Astrocyte of the spinal cord (primary cell): ENCODE measurements around the gene CD48.

ENCODE experiments used
- DNase-seq: peaks from one replicate; pipeline ENCODE4 v3.0.0; 2011; ENCODE audit warnings: low read depth, low spot score
- H3K4me3 ChIP-seq: 2 replicates; pipeline ENCODE4 v1.5.1; 2011; ENCODE audit warnings: low read depth, mild to moderate bottlenecking, low read length, moderate library complexity
- in situ Hi-C: cut with HindIII; loops from 2 replicates; pipeline ENCODE4 v1.10.0; 2017; ENCODE audit warnings: low sequenced_read_pairs
- TF ChIP-seq, protein P1 (sequence below): IDR thresholded peaks from 2 replicates; pipeline ENCODE4 v1.5.1; 2012; ENCODE audit warnings: low read depth, mild to moderate bottlenecking, low read length, inconsistent platforms

Gene CD48

DNA sequence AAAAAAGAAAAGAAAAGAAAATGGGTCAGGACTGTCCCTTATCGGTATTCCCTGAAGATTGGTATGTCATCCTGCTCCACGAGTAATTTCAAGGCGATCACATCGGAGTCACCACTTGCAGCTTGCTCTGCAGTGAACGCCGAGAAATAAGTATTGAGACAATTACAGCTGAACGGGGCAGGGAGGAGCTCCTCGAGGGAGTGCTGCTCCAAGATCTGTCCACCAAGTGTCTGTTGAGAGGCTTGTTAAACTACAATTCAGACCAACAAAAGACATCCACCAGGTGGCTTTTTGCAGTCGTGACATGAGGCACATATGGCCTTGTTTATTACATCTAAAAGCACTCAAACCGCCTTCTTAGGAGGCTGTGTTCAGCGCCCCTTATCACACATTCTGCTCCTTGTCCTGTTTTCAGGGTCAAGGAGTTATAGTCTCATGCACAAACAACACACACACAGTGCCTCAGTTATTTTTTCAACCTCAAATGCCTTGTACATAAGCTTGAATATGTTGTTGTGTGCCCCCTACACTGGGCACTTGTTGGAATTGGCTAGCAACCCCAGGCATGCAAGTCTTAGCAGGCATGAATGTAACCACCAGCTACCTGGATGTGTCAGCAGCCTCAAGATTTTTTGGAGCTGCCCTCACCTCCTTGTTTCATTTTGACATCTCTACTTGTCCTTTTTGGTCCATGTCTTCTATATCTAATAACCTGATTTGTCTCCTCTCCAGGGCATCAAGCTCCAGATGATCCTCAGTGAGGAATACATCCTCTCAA is 13.0 kb upstream of the CD48 start:
- H3K4me3 ChIP-seq, result no peak overlapping the region
- in situ Hi-C loops, result no loop called here
- DNase-seq, result no peak
- TF ChIP-seq, protein P1, sequence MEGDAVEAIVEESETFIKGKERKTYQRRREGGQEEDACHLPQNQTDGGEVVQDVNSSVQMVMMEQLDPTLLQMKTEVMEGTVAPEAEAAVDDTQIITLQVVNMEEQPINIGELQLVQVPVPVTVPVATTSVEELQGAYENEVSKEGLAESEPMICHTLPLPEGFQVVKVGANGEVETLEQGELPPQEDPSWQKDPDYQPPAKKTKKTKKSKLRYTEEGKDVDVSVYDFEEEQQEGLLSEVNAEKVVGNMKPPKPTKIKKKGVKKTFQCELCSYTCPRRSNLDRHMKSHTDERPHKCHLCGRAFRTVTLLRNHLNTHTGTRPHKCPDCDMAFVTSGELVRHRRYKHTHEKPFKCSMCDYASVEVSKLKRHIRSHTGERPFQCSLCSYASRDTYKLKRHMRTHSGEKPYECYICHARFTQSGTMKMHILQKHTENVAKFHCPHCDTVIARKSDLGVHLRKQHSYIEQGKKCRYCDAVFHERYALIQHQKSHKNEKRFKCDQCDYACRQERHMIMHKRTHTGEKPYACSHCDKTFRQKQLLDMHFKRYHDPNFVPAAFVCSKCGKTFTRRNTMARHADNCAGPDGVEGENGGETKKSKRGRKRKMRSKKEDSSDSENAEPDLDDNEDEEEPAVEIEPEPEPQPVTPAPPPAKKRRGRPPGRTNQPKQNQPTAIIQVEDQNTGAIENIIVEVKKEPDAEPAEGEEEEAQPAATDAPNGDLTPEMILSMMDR, result no peak

DNA sequence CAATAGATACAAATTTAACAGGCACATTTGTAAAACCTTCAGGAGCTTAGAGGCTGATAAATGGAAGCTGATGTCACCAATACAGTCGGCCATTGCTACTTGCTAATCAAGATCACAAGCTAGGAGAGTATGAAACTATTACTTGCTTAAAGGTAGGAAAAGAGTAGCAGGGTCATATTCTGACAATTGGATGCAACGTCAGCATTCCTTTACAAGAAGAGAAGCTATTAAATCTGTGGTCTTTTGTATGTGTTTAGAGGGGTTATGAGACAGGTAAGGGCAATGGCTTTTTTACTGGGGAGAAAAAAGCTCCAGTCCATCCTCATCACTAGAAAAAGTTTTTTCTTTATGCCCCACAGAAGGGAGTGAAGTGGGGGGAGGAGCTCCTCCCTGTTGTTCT is 11.7 kb upstream of the CD48 start:
- DNase-seq, result no peak
- no peak overlapping the region for H3K4me3 ChIP-seq
- TF ChIP-seq, protein P1, result no peak
- in situ Hi-C loops, result no loop called here

DNA sequence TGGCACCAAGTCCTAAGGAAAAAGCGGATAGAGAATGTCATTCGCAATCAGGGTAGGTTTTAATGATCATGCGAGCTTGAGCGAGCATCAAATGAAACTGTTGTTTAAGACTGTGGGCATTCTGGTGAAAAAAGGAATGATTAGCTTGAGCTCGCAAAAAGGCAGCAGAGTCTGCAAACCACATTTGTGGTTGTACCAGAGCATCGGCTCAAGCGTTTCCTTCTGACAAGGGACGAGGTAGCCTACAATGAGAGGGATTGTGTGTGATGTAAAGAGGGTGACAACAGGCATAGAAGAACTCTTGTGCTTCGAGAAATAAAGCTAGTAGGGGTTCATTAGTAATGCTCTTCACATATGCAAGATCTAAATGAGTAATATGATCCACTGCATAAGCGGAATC is 11.1 kb upstream of the CD48 start:
- DNase-seq, result no peak
- in situ Hi-C loops, result no loop called here
- TF ChIP-seq, protein P1, result no peak
- H3K4me3 ChIP-seq, result no peak overlapping the region

DNA sequence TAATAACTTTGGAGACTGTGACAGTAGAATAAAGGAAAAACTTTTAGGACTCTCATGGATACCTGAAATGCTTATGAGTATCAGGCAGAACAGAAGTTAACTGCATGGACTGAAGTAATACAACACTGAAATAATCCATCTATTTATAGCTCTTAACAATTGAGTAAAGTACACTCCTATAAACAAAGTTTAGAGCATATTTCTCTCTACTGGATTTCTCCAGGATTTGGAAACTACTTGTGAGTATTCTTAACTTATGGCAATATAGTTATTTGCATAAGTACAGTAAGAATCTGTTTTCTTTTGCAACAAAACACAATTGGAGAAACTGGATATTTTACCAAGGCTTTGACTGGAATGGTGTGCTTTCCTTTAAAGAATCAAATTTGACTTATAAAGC is 9.9 kb upstream of the CD48 start:
- in situ Hi-C loops, result no loop called here
- TF ChIP-seq, protein P1, result no peak
- H3K4me3 ChIP-seq, result no peak overlapping the region
- DNase-seq, result no peak

DNA sequence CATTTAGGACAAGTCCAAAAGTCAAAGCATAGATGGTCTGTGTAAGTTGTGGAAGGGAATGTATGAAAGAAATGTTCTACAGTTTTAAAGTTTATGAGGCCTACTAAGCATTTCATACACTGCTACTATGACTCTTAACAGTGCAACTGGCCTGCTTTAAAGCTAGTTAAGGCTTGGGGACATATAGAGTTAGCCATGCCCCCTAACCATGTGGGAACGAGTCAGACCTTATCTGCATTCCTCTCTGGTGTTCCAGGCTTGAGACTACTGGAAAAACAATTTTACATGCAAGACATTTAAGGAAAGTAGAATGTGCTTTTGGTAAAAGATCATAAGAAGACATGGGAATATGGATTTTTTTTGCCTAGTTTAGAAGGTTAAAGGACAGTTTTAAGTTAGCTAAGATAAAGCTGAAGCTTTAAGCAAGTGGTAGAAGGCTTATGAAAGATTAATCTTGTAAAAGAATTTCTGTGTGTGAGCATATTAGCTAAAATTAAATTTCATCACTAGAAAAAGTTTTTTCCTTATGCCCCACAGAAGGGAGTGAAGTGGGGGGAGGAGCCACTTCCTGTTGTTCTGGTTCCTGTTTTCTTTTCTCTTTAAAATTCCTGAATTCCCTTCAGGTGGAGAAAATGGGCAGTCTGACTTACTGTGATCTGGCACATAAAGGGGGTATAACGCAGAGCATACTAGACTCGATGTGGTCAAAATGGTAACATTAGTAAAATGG is 8.9 kb upstream of the CD48 start:
- H3K4me3 ChIP-seq, result no peak overlapping the region
- in situ Hi-C loops, result no loop called here
- TF ChIP-seq, protein P1, result no peak
- no peak for DNase-seq

DNA sequence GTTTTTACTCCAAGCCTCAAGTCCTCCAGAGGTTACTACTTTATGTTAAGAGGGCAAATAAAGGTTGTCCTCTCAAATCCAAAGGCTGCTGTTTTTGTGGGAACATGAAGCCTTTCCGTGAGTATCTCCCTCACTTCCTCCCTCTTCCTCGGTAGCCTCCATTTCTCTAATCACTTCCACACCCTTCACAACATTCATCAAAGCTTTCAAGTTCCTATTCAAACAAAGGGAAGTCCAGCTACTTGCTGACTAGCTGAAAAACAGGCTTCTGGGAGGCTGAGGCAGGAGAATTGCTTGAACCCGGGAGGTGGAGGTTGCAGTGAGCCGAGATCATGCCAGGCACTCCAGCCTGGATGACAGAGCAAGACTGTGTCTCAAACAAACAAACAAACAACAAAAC is 6.6 kb upstream of the CD48 start:
- no peak overlapping the region for H3K4me3 ChIP-seq
- DNase-seq, result no peak
- in situ Hi-C loops, result no loop called here
- TF ChIP-seq, protein P1, result no peak
